Measurements from ENCODE around the gene ARFRP1. TPM values are rescaled to one million over a fixed set of nuclear protein-coding genes. Genes with fewer than 3 reads are reported as not detected.

The ARFRP1 gene
- total and polyA plus RNA-seq, 9 donors, result 26.2 to 33.0 (median 31.4) TPM

GRCh38 chr20:63750807-63751470 lies 43.2 kb upstream of the ARFRP1 start:
- 71% methylated on average over 22 of the region's 26 CpGs for WGBS (ENCODE audit: insufficient coverage)
- no peaks in the 10 kb centered on the region for H3K9me3 ChIP-seq (replicated peaks; ENCODE audit: control insufficient read depth, low read depth, low read length)
- no peak for DNase-seq
- no peaks in the 10 kb centered on the region for H3K27me3 ChIP-seq (ENCODE audit: control insufficient read depth, insufficient read depth, low read length)
- H3K4me1 ChIP-seq (ENCODE audit: control insufficient read depth, insufficient read depth, low read length), result peaks cover 6% of the 10 kb centered on the region
- H3K4me3 ChIP-seq (ENCODE audit: low read length), result no peak overlapping the region
- H3K27ac ChIP-seq (ENCODE audit: low read length), result no peak overlapping the region
- H3K36me3 ChIP-seq (ENCODE audit: control insufficient read depth, insufficient read depth, low read length), result peaks cover 44% of the 10 kb centered on the region

- 83% methylated on average over 9 of the region's 16 CpGs for WGBS (ENCODE audit: insufficient coverage)
- H3K4me3 ChIP-seq (ENCODE audit: low read length), result no peak overlapping the region
- H3K27ac ChIP-seq (ENCODE audit: low read length), result no peak overlapping the region
- peaks cover 6% of the 10 kb centered on the region for H3K4me1 ChIP-seq (ENCODE audit: control insufficient read depth, insufficient read depth, low read length)
- H3K27me3 ChIP-seq (ENCODE audit: control insufficient read depth, insufficient read depth, low read length), result no peaks in the 10 kb centered on the region
- no peaks in the 10 kb centered on the region for H3K9me3 ChIP-seq (replicated peaks; ENCODE audit: control insufficient read depth, low read depth, low read length)
- DNase-seq, result no peak
- peaks cover 47% of the 10 kb centered on the region for H3K36me3 ChIP-seq (ENCODE audit: control insufficient read depth, insufficient read depth, low read length)
These were observed 42.1 kb upstream of the ARFRP1 start for GRCh38 chr20:63749597-63750508.

GRCh38 chr20:63748934-63749270 lies 41.1 kb upstream of the ARFRP1 start:
- H3K9me3 ChIP-seq (replicated peaks; ENCODE audit: control insufficient read depth, low read depth, low read length), result no peaks in the 10 kb centered on the region
- no peak overlapping the region for H3K27ac ChIP-seq (ENCODE audit: low read length)
- H3K4me3 ChIP-seq (ENCODE audit: low read length), result no peak overlapping the region
- no peaks in the 10 kb centered on the region for H3K27me3 ChIP-seq (ENCODE audit: control insufficient read depth, insufficient read depth, low read length)
- H3K36me3 ChIP-seq (ENCODE audit: control insufficient read depth, insufficient read depth, low read length), result peaks cover 52% of the 10 kb centered on the region
- peaks cover 3% of the 10 kb centered on the region for H3K4me1 ChIP-seq (ENCODE audit: control insufficient read depth, insufficient read depth, low read length)
- WGBS (ENCODE audit: insufficient coverage), result 88% methylated on average over 10 of the region's 11 CpGs
- DNase-seq, result no peak

GRCh38 chr20:63748070-63748933 lies 40.5 kb upstream of the ARFRP1 start:
- no peak for DNase-seq
- H3K9me3 ChIP-seq (replicated peaks; ENCODE audit: control insufficient read depth, low read depth, low read length), result no peaks in the 10 kb centered on the region
- WGBS (ENCODE audit: insufficient coverage), result 73% methylated on average over 14 of the region's 20 CpGs
- no peaks in the 10 kb centered on the region for H3K4me1 ChIP-seq (ENCODE audit: control insufficient read depth, insufficient read depth, low read length)
- no peak overlapping the region for H3K27ac ChIP-seq (ENCODE audit: low read length)
- peaks cover 54% of the 10 kb centered on the region for H3K36me3 ChIP-seq (ENCODE audit: control insufficient read depth, insufficient read depth, low read length)
- no peaks in the 10 kb centered on the region for H3K27me3 ChIP-seq (ENCODE audit: control insufficient read depth, insufficient read depth, low read length)
- H3K4me3 ChIP-seq (ENCODE audit: low read length), result no peak overlapping the region

- Histone ChIP-seq H3K4me1 (ENCODE audit: control insufficient read depth, insufficient read depth, low read length) (no peaks in the 10 kb centered on the region), H3K27me3 (ENCODE audit: control insufficient read depth, insufficient read depth, low read length) (no peaks in the 10 kb centered on the region), H3K27ac (ENCODE audit: low read length) (no peak overlapping the region), H3K36me3 (ENCODE audit: control insufficient read depth, insufficient read depth, low read length) (peaks cover 55% of the 10 kb centered on the region), H3K9me3 (replicated peaks; ENCODE audit: control insufficient read depth, low read depth, low read length) (no peaks in the 10 kb centered on the region), H3K4me3 (ENCODE audit: low read length) (no peak overlapping the region)
- 70% methylated on average over 12 of the region's 13 CpGs for WGBS (ENCODE audit: insufficient coverage)
- DNase-seq, result no peak
These were observed 39.9 kb upstream of the ARFRP1 start for GRCh38 chr20:63747622-63748069.

- Histone ChIP-seq H3K4me3 (ENCODE audit: low read length) (no peak overlapping the region), H3K4me1 (ENCODE audit: control insufficient read depth, insufficient read depth, low read length) (peaks cover 4% of the 10 kb centered on the region), H3K27ac (ENCODE audit: low read length) (no peak overlapping the region), H3K27me3 (ENCODE audit: control insufficient read depth, insufficient read depth, low read length) (no peaks in the 10 kb centered on the region), H3K36me3 (ENCODE audit: control insufficient read depth, insufficient read depth, low read length) (peaks cover 63% of the 10 kb centered on the region), H3K9me3 (replicated peaks; ENCODE audit: control insufficient read depth, low read depth, low read length) (no peaks in the 10 kb centered on the region)
- 89% methylated on average over 36 of the region's 47 CpGs for WGBS (ENCODE audit: insufficient coverage)
- DNase-seq, result no peak
These were observed 39.1 kb upstream of the ARFRP1 start for GRCh38 chr20:63746751-63747315.

GRCh38 chr20:63745961-63746731 lies 38.4 kb upstream of the ARFRP1 start:
- WGBS (ENCODE audit: insufficient coverage), result 72% methylated on average over 22 of the region's 26 CpGs
- H3K27me3 ChIP-seq (ENCODE audit: control insufficient read depth, insufficient read depth, low read length), result no peaks in the 10 kb centered on the region
- peaks cover 68% of the 10 kb centered on the region for H3K36me3 ChIP-seq (ENCODE audit: control insufficient read depth, insufficient read depth, low read length)
- DNase-seq, result no peak
- no peak overlapping the region for H3K4me3 ChIP-seq (ENCODE audit: low read length)
- H3K4me1 ChIP-seq (ENCODE audit: control insufficient read depth, insufficient read depth, low read length), result peaks cover 11% of the 10 kb centered on the region
- H3K27ac ChIP-seq (ENCODE audit: low read length), result no peak overlapping the region
- no peaks in the 10 kb centered on the region for H3K9me3 ChIP-seq (replicated peaks; ENCODE audit: control insufficient read depth, low read depth, low read length)

GRCh38 chr20:63745424-63745805 lies 37.6 kb upstream of the ARFRP1 start:
- Histone ChIP-seq H3K4me1 (ENCODE audit: control insufficient read depth, insufficient read depth, low read length) (peaks cover 14% of the 10 kb centered on the region), H3K4me3 (ENCODE audit: low read length) (no peak overlapping the region), H3K36me3 (ENCODE audit: control insufficient read depth, insufficient read depth, low read length) (peaks cover 60% of the 10 kb centered on the region), H3K27ac (ENCODE audit: low read length) (no peak overlapping the region), H3K27me3 (ENCODE audit: control insufficient read depth, insufficient read depth, low read length) (no peaks in the 10 kb centered on the region), H3K9me3 (replicated peaks; ENCODE audit: control insufficient read depth, low read depth, low read length) (no peaks in the 10 kb centered on the region)
- 61% methylated on average over 9 of the region's 15 CpGs for WGBS (ENCODE audit: insufficient coverage)
- no peak for DNase-seq

Data from muscle of leg (tissue), 11 donors.